GM21717 (cell line): ENCODE results near the gene SYCP2L.
"Not testable (repeated sequence)": the region's sequence is repeated elsewhere in the genome, so short reads cannot be mapped to it uniquely, and the experiment has no call there.

Experiments
- ATAC-seq: cut with Tn5 transposase; IDR thresholded peaks from one replicate; pipeline ENCODE4 v1.9.1; 2021; ENCODE audit warnings: mild to moderate bottlenecking, moderate library complexity; ENCODE audit not compliant: unreplicated experiment

Gene SYCP2L

GRCh38 chr6:10877871-10878270 lies 9.0 kb upstream of the SYCP2L start:
- no peak for ATAC-seq

DNA sequence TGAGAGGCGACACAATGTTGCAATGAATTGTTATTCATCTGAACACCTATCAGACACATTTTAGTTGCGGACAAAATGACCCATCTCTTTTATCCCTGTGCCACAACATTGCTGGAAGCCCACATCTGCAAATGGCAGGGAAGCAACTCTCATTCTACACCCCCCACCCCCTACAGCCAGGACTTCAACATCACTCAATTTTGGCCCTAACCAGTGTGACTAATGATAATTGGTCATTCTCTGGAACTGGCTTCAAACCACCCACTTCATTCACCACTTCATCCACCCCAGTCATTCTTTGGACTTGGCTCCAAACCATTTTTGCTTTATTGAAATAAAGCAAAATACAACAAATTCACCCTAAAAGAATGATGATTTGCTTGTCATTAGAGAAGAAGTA lies 6.5 kb upstream of the SYCP2L start:
- ATAC-seq: no peak

GRCh38 chr6:10882253-10882630 lies 4.6 kb upstream of the SYCP2L start:
- not testable (repeated sequence) for ATAC-seq

GRCh38 chr6:10882657-10883171 lies 4.1 kb upstream of the SYCP2L start:
- ATAC-seq: no peak

GRCh38 chr6:10883312-10884244 lies 3.3 kb upstream of the SYCP2L start:
- ATAC-seq: no peak

GRCh38 chr6:10884245-10884972 lies 2.4 kb upstream of the SYCP2L start:
- ATAC-seq: no peak

- not testable (repeated sequence) for ATAC-seq
Observed at GRCh38 chr6:10886365-10886690, 524 bp upstream of the SYCP2L start.

DNA sequence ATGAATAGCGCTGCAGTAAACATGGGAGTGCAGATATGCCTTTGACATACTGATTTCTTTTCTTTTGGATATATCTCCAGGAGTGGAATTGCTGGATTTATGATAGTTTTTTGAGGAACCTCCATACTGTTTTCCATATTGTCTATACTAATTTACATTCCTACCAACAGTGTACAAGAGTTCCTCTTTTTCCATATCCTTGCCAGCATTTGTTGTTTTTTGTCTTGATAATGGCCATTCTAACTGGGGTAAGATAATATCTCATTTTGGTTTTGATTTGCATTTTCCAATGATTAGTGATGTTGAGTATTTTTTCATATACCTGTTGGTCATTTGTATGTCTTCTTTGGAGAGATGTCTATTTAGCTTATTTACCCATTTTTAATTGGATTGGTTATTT lies 3.3 kb downstream of the SYCP2L start:
- no peak for ATAC-seq

- ATAC-seq: no peak
Observed at GRCh38 chr6:10891960-10892359, 5.1 kb downstream of the SYCP2L start.

GRCh38 chr6:10894958-10895357 lies 8.1 kb downstream of the SYCP2L start:
- no peak for ATAC-seq

DNA sequence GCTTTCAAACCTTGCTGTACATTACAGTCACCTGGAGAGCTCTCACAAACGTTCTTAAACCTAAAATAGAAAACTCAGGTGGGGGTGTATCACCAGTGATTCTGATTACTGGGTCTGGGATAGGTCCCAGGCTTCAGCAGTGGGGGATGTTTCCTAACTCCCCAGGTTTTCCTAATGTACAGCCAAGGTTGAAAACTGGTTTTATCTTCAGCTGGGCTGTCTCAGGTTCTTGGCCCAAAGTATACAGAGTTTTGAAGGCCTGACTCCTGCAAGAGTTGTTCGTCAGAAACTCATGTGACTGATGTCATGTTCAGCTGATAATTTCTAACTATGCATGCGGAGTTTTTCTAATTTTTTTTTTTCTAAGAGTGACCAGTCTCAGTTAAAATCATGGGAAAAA lies 9.8 kb downstream of the SYCP2L start:
- no peak for ATAC-seq

DNA sequence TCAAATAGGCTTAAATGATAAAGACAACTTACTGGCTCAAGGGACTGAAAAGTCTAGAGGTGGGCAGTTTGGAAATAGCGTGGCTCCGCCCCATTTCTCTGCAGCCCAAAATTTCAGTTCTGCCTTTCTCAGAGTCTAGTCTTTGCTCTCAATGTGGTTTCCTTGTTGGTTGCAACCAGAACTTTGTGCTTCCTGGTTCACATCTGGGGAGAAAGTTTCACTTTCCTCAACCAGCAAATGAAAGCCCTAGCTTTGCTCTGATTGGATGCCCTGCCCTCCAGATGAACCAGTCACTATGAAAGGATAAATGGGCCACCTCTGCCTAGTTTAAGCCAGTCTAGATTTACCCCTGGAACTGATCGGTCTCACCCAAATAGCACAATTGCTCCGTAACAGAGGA lies 14.9 kb downstream of the SYCP2L start:
- ATAC-seq: peak; percentile 93

DNA sequence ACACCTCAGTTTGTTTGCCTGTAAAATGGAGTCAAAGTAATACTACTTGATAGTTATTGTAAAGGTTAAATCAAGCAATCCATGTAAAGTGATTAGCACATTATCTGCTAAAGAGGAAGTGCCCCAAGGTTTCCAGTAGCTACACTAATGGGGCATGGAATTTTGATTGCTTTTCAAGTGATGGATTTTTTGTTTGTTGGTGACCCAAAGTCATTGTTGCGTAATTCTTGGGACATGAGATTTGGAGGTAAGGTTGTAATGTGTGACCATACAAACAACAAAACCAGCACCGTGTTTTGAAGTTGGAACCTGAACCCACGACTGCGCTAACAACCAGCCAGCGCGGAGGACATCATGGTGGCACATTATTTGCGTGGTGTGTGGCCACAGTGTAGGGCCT lies 17.2 kb downstream of the SYCP2L start:
- no peak for ATAC-seq

DNA sequence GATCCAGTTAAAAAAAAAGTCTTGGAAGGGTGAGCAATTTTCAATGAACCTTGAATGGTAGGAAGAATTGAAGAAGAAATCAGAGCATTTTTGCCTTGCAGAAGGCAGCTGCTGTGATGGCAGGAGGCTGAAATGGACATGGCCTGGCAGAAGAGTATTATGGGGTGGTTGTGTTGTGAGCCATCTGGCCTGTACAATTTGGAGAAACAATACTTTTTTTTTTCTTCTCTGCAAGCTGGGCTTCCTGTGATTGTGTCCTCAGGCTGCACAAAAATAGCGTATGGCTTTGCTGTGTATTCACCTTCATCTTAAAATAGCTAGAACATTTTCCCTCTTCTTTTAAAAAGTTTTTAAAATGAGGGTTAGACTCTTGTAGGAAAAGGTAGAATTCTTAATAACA lies 21.4 kb downstream of the SYCP2L start:
- ATAC-seq: no peak

DNA sequence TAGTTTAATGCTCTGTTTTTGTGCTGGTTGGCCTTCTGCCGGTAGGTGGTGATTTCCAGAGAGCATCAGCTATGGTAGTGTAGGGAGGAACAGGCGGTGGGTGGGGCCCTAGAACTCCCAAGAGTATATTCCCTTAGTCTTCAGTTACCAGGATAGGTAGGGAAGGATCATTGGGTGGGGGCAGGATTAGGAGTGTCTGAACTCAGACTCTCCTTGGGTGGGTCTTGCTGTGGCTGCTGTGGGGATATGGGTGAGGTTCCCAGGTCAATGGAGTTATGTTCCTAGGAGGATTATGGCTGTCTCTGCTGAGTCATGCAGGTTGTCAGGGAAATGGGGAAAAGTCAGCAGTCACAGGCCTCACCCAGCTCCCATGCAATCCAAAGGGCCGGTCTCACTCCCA lies 32.7 kb downstream of the SYCP2L start:
- not testable (repeated sequence) for ATAC-seq

- no peak for ATAC-seq
Observed at GRCh38 chr6:10933126-10933525, 46.3 kb downstream of the SYCP2L start.

DNA sequence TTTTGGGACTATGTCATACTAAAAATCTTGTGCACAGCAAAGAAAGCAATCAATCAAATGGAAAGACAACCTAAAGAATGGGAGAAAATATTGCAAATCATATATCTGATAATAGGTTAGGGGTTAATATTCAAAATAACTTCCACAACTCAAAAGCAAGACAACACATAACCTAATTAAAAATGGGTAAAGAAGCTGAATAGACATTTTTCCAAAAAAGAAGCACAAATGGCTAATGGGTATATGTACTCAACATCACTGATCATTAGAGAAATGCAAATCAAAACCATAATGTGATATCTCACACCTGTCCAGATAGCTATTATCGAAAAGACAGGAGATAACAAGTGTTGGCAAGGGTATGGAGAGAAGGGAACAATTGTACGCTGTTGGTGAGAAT lies 53.0 kb downstream of the SYCP2L start:
- no peak for ATAC-seq

GRCh38 chr6:10945845-10946244 lies 59.0 kb downstream of the SYCP2L start:
- no peak for ATAC-seq

GRCh38 chr6:10947966-10948365 lies 61.1 kb downstream of the SYCP2L start:
- ATAC-seq: no peak

DNA sequence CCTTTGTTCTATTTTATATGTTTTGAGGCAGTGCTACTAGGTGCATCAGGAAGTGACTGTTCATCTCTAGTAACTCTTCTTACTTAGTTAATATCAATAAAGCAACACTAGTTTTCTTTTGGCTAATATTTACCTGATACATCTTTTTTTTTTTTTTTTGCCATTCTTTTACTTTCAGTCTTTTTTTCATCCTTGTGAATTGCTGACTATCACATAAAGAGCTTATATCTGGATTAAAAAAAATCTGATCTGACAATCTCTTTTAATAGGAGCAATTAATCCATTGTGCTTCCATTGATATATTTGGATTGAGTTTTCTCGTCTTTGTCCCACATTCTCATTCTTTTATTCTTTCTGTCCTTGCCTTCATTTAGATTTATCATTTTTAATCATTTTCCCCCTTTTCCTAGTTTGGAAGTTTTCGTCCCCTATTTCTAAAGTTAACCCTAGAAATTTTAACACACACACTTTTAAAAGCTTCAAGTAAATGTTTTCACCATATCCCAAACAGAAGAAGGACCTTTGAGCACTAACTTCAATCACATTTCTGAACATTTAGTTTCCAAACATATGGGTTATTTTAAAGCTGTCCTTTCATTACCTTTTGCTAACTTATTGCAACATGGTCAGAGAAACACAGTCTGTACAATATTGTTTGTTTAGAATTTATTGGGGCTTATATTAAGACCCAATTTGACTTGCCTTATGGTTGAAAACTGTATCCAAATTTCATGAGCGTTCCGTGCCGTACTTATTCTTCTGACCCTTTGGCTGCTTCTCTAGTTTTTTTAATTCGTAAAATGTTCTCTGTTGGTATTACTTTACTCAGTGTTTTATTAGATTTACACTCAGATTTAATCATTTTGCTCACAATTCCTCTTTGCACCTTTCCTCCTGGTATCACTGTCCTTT lies 63.0 kb downstream of the SYCP2L start:
- no peak for ATAC-seq

DNA sequence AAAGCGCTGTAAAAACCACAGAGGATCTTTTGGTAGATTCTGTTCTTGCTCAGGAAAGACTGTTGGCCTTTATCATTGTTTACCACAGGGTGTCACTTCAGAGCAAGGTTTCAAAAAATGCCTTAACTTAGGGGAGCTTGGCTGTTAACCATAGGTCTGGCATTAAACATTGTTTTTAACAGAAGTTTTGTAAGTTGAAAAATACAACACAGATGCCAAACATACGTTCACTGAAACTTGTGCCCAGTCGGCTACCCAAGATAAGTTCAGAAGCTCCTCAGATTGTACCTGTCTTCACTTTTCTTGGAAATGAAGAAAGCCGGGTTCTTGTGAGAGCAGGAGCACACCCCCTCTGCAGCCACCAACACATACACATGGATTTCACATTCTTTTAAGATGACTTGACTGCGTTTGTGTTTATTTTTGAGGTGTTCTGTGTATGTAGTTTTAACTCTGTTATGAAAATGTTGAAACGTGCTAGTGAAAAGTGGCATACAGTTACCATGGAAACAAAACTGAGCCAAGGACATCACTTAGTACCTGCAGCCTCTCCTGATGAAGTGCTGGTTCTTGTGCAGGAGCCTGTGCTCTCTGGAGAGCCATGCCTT lies 64.9 kb downstream of the SYCP2L start:
- ATAC-seq: no peak
